Smooth muscle cell of the umbilical artery (primary cell): ENCODE measurements around the gene VIP. TPM values are rescaled to one million over a fixed set of nuclear protein-coding genes. Genes with fewer than 3 reads are reported as not detected.

Experiments used
- total RNA-seq: library from RNA; depleted of rRNA; stranded (reverse); fragments of >200 nt; gene quantifications from 2 replicates; pipeline ENCODE4 v1.2.3, GENCODE V29; 2014

The VIP gene
- total RNA-seq = not detected in 2 replicates

GRCh38 chr6:152750694-152751093, at the start of gene VIP:
TSS of gene VIP (plus strand) at chr6:152750797. CDS start at chr6:152752178, 1,381 bp downstream.

Other genes with a start within 250 kb of the VIP start
- gene SYNE1, start 113.4 kb upstream of the VIP start, total RNA-seq = 153 and 190 TPM in 2 replicates
- 0.46 and 0.59 TPM in 2 replicates for gene MYCT1, start 52.9 kb upstream of the VIP start, total RNA-seq
- gene FBXO5, start 232.2 kb downstream of the VIP start, total RNA-seq = 2.4 and 10.6 TPM in 2 replicates